ENCODE results near the gene ZFP92. TPM values are rescaled to one million over a fixed set of nuclear protein-coding genes. Genes with fewer than 3 reads are reported as not detected.

ZFP92 gene, protein sequence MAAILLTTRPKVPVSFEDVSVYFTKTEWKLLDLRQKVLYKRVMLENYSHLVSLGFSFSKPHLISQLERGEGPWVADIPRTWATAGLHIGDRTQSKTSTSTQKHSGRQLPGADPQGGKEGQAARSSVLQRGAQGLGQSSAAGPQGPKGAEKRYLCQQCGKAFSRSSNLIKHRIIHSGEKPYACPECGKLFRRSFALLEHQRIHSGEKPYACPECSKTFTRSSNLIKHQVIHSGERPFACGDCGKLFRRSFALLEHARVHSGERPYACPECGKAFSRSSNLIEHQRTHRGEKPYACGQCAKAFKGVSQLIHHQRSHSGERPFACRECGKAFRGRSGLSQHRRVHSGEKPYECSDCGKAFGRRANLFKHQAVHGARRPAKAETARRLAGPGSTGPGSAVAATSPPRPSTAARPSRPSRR
- total RNA-seq (0.17 and 0.26 TPM in 2 replicates), polyA plus RNA-seq (0.06 and 0.09 TPM in 2 replicates), polyA minus RNA-seq (ENCODE audit: low replicate concordance) (0.11 TPM in 1 of 2 replicates, not detected in the other)
- polyA plus RNA-seq (2012), result 0.05 and 0.09 TPM in 2 replicates

DNA sequence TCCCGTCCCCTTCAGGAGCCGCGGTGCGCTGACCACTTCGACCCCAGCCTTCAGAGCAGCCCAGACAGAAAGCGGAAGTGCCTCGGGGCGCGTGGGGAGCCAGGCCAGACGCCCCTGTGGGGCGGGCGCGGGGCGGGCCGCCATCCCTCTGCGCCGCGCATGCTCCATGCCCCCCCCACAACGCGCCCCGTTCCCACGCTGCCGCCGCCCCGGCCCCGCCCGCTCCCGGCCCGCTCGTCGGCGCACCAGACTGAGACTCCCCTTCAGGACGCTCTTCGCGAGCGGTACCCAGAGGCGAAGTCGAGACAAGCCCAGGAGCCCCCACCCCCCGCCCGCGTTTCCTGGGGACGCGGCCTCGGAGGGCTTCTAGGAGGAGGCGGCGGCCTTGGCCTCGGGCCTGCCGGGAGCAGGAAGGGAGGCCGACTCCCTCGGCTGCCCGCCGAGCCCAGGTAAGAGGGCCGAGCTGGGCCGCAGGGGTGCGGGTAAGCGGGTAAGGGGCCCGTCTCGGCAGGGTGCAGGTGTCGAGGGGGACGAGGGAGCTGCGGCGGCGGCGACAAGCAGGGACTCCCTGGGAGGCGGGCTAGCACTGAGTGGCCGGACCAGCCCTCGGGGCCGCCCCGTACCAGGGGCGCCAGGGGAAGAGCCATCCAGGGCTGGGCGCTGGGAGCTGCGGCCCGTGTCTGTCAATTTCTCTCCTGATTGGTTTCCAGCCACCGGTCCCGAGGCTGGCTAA is at the start of gene ZFP92:
TSS of gene ZFP92 (plus strand) at position 218 of the 733 bp plus-strand sequence. CDS start 6,851 bp downstream, outside the sequence.
- Histone ChIP-seq H3K4me3 (replicated peaks in 1 of 4; ENCODE audit: control extremely low read depth in 1 of 4, insufficient read depth in 1 of 4, low read depth in 3 of 4, low read length in 4 of 4) (peak within 1 kb of the TSS in 1 of 4 experiments; percentile 51), H3K36me3 (ENCODE audit: control insufficient read depth, insufficient read depth, low read length) (no peaks in the 10 kb centered on the region), H3K4me1 (ENCODE audit: control insufficient read depth, extremely low read depth, insufficient read depth, low read length) (no peaks in the 10 kb centered on the region), H3K4me2 (ENCODE audit: extremely low read depth, insufficient read depth, low read length) (no peak within 1 kb of the TSS), H3K27me3 (ENCODE audit: control insufficient read depth, insufficient read depth, low read length) (peaks cover 5% of the 10 kb centered on the region), H3K79me2 (ENCODE audit: control insufficient read depth, insufficient read depth, low read length) (no peaks in the 10 kb centered on the region), H2AFZ (ENCODE audit: low read length) (no peak within 1 kb of the TSS), H3K9ac (ENCODE audit: insufficient read depth, low read length) (no peak within 1 kb of the TSS), H3K9me3 (ENCODE audit: control insufficient read depth, insufficient read depth, low read depth, low read length) (no peaks in the 10 kb centered on the region), H3K27ac (ENCODE audit: insufficient read depth, low read length) (no peak within 1 kb of the TSS), H4K20me1 (ENCODE audit: control insufficient read depth, extremely low read depth, insufficient read depth, low read length) (no peaks in the 10 kb centered on the region)
- DNase-seq (ENCODE audit: low read depth in 2 of 2), result no peak
- TF ChIP-seq, protein P1, sequence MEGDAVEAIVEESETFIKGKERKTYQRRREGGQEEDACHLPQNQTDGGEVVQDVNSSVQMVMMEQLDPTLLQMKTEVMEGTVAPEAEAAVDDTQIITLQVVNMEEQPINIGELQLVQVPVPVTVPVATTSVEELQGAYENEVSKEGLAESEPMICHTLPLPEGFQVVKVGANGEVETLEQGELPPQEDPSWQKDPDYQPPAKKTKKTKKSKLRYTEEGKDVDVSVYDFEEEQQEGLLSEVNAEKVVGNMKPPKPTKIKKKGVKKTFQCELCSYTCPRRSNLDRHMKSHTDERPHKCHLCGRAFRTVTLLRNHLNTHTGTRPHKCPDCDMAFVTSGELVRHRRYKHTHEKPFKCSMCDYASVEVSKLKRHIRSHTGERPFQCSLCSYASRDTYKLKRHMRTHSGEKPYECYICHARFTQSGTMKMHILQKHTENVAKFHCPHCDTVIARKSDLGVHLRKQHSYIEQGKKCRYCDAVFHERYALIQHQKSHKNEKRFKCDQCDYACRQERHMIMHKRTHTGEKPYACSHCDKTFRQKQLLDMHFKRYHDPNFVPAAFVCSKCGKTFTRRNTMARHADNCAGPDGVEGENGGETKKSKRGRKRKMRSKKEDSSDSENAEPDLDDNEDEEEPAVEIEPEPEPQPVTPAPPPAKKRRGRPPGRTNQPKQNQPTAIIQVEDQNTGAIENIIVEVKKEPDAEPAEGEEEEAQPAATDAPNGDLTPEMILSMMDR (conservative IDR thresholded peaks at IDR 0.05 in 1 of 2, IDR thresholded peaks at IDR 0.05 in 1 of 2; ENCODE audit: low read depth in 1 of 2, low read length in 2 of 2), result no peak
- no peak for TF ChIP-seq EZH2 (IDR thresholded peaks at IDR 0.05; ENCODE audit: low read length, missing control alignments)

DNA sequence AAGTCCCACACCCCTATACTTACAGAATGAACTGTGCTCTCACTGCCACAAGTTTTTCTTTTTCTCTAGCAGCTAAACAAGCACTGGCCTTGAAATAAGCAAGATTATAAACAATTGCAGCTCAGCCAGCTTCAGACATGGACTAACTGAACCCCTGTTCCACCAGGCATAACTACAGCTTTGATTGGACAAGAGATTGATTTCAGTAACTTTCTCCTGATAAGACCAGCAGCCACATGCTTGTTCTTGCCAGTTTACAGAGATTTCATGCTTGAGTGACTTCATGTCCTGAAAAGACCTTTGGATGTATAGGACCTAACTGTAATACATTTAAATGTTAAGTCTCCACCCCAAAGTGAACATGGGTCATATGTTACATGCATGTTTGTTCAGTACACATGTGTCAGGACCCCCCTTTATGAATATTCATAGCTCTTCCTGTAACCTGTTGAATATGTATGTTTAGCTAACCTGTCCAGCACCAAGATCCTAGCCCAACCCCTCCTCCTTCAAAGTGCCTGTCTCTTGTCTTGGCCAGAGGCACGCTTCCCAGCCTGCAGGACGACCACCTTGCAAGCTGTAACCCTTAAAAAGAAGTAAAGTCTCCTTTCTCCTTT is 49.4 kb upstream of the ZFP92 start:
- no peaks in the 10 kb centered on the region for H3K79me2 ChIP-seq (ENCODE audit: control insufficient read depth, insufficient read depth, low read length)
- TF ChIP-seq, protein P1 (conservative IDR thresholded peaks at IDR 0.05 in 1 of 2, IDR thresholded peaks at IDR 0.05 in 1 of 2; ENCODE audit: low read depth in 1 of 2, low read length in 2 of 2), result no peak
- TF ChIP-seq EZH2 (IDR thresholded peaks at IDR 0.05; ENCODE audit: low read length, missing control alignments), result no peak
- no peaks in the 10 kb centered on the region for H3K4me1 ChIP-seq (ENCODE audit: control insufficient read depth, extremely low read depth, insufficient read depth, low read length)
- no peaks in the 10 kb centered on the region for H4K20me1 ChIP-seq (ENCODE audit: control insufficient read depth, extremely low read depth, insufficient read depth, low read length)
- no peaks in the 10 kb centered on the region for H3K9me3 ChIP-seq (ENCODE audit: control insufficient read depth, insufficient read depth, low read depth, low read length)
- H3K4me2 ChIP-seq (ENCODE audit: extremely low read depth, insufficient read depth, low read length), result no peak overlapping the region
- no peaks in the 10 kb centered on the region for H3K36me3 ChIP-seq (ENCODE audit: control insufficient read depth, insufficient read depth, low read length)
- H3K27ac ChIP-seq (ENCODE audit: insufficient read depth, low read length), result no peak overlapping the region
- H3K27me3 ChIP-seq (ENCODE audit: control insufficient read depth, insufficient read depth, low read length), result no peaks in the 10 kb centered on the region
- no peak overlapping the region for H2AFZ ChIP-seq (ENCODE audit: low read length)
- H3K4me3 ChIP-seq (replicated peaks in 1 of 4; ENCODE audit: control extremely low read depth in 1 of 4, insufficient read depth in 1 of 4, low read depth in 3 of 4, low read length in 4 of 4), result no peak overlapping the region
- peak in 1 of 2 donors; percentile 19 for DNase-seq (ENCODE audit: low read depth in 2 of 2)
- H3K9ac ChIP-seq (ENCODE audit: insufficient read depth, low read length), result no peak overlapping the region

DNA sequence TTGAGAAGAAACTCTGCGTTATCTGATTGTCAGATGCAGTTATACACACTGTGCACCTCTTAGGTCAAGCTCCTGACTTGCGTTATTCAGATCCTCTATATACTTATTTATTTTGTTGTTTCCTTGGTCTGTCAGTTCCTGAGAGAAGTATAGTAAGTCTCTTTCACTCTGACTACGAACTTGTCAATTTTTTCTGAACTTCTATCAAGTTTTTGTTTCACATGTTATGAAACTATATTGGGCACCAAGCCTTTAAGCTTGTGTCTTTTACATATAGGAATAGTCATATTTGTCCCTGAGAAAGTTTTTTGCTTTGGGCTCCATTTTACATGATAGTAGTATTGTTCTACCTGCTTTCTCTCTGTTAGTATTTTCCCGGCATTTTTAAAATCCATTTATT is 45.6 kb upstream of the ZFP92 start:
- no peak overlapping the region for H3K9ac ChIP-seq (ENCODE audit: insufficient read depth, low read length)
- TF ChIP-seq, protein P1 (conservative IDR thresholded peaks at IDR 0.05 in 1 of 2, IDR thresholded peaks at IDR 0.05 in 1 of 2; ENCODE audit: low read depth in 1 of 2, low read length in 2 of 2), result no peak
- no peak for TF ChIP-seq EZH2 (IDR thresholded peaks at IDR 0.05; ENCODE audit: low read length, missing control alignments)
- H3K27ac ChIP-seq (ENCODE audit: insufficient read depth, low read length), result no peak overlapping the region
- H3K4me2 ChIP-seq (ENCODE audit: extremely low read depth, insufficient read depth, low read length), result no peak overlapping the region
- no peaks in the 10 kb centered on the region for H4K20me1 ChIP-seq (ENCODE audit: control insufficient read depth, extremely low read depth, insufficient read depth, low read length)
- H3K4me1 ChIP-seq (ENCODE audit: control insufficient read depth, extremely low read depth, insufficient read depth, low read length), result no peaks in the 10 kb centered on the region
- H3K36me3 ChIP-seq (ENCODE audit: control insufficient read depth, insufficient read depth, low read length), result no peaks in the 10 kb centered on the region
- H3K9me3 ChIP-seq (ENCODE audit: control insufficient read depth, insufficient read depth, low read depth, low read length), result no peaks in the 10 kb centered on the region
- DNase-seq (ENCODE audit: low read depth in 2 of 2), result no peak
- no peaks in the 10 kb centered on the region for H3K79me2 ChIP-seq (ENCODE audit: control insufficient read depth, insufficient read depth, low read length)
- no peak overlapping the region for H2AFZ ChIP-seq (ENCODE audit: low read length)
- no peak overlapping the region for H3K4me3 ChIP-seq (replicated peaks in 1 of 4; ENCODE audit: control extremely low read depth in 1 of 4, insufficient read depth in 1 of 4, low read depth in 3 of 4, low read length in 4 of 4)
- H3K27me3 ChIP-seq (ENCODE audit: control insufficient read depth, insufficient read depth, low read length), result no peaks in the 10 kb centered on the region
